Coronary artery (tissue), 2 donors: Measurements from ENCODE around the gene PLCH2.

Experiments used
- DNase-seq: peaks from one replicate; pipeline ENCODE4 v3.0.0-alpha.2; 2017; ENCODE audit warnings: low spot score
- H3K27ac ChIP-seq, 2 donors: fragments of 200-600 bp; sonication (generic); one replicate each; pipeline ENCODE4 v1.5.1; 2016 to 2019
- H3K4me3 ChIP-seq: fragments of 200-600 bp; sonication (generic); 2 replicates; pipeline ENCODE4 v1.5.1; 2016; ENCODE audit warnings: mild to moderate bottlenecking, moderate library complexity
- TF ChIP-seq, protein P1 (sequence below): fragments of 200-600 bp; sonication (generic); IDR thresholded peaks from one replicate; pipeline ENCODE4 v1.5.1; 2019; ENCODE audit warnings: antibody characterized with exemption

PLCH2 gene

DNA sequence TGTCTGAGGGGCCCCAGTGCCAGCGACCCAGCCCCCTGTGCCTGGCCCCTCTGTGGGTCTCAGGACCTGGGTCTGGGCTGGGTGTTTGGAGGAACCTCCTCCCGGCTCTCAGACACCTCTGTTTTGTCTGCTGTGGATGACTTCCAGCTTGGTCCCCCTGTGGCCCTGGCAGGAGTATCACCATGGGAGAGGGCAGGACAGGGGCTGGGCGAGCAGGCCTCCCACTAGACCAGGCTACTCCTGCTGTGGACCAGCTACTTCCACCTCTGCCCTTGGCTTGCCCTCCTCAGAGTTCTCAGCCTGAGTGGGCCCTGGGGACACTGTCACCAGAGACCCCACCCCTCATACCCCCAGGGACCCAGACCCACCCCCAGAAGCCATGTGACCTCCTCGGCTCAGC lies 21.8 kb downstream of the PLCH2 start:
- Histone ChIP-seq H3K27ac (no peak overlapping the region), H3K4me3 (no peak overlapping the region)
- DNase-seq, result no peak
- TF ChIP-seq, protein P1, sequence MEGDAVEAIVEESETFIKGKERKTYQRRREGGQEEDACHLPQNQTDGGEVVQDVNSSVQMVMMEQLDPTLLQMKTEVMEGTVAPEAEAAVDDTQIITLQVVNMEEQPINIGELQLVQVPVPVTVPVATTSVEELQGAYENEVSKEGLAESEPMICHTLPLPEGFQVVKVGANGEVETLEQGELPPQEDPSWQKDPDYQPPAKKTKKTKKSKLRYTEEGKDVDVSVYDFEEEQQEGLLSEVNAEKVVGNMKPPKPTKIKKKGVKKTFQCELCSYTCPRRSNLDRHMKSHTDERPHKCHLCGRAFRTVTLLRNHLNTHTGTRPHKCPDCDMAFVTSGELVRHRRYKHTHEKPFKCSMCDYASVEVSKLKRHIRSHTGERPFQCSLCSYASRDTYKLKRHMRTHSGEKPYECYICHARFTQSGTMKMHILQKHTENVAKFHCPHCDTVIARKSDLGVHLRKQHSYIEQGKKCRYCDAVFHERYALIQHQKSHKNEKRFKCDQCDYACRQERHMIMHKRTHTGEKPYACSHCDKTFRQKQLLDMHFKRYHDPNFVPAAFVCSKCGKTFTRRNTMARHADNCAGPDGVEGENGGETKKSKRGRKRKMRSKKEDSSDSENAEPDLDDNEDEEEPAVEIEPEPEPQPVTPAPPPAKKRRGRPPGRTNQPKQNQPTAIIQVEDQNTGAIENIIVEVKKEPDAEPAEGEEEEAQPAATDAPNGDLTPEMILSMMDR, result no peak

DNA sequence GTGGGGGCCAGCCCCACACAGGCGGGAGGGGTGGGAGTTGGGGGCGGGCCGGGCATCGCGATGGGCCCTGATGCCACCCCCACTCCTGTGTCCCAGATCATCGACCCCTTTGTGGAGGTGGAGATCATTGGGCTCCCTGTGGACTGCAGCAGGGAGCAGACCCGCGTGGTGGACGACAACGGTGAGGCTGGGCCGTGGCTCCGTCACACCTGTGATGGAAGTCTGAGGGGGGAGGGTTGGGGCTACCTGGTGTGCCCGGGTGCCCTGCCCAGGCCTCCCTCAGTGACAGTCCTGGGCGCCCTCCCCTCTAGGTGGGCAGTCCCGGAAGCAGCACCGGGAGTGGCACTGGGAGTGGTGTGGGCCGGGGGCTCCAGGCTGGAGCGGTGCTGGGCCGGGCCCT lies 22.6 kb downstream of the PLCH2 start:
- Histone ChIP-seq H3K4me3 (no peak overlapping the region), H3K27ac (no peak overlapping the region)
- TF ChIP-seq, protein P1, result no peak
- DNase-seq, result no peak

DNA sequence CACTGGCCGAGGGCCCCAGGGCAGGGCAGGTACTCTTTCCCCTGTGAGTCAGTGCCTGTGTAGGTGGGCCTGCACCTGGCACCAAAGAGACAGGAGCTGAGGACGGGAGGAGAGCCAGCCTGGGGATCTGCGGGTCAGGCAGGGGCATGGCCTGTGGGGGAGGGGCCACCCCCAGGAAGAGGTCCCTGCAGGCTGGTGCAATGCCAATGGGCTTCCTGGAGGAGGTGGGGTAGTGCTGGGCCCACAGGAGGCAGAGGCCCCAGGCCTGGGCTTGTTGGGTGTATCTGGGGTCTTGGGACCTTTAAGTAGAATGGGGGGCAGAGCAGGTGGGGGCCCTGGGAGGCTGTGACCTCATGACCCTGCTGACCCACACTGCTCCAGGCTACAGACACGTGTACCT lies 23.2 kb downstream of the PLCH2 start:
- TF ChIP-seq, protein P1, result no peak
- no peak for DNase-seq
- Histone ChIP-seq H3K27ac (no peak overlapping the region), H3K4me3 (no peak overlapping the region)

DNA sequence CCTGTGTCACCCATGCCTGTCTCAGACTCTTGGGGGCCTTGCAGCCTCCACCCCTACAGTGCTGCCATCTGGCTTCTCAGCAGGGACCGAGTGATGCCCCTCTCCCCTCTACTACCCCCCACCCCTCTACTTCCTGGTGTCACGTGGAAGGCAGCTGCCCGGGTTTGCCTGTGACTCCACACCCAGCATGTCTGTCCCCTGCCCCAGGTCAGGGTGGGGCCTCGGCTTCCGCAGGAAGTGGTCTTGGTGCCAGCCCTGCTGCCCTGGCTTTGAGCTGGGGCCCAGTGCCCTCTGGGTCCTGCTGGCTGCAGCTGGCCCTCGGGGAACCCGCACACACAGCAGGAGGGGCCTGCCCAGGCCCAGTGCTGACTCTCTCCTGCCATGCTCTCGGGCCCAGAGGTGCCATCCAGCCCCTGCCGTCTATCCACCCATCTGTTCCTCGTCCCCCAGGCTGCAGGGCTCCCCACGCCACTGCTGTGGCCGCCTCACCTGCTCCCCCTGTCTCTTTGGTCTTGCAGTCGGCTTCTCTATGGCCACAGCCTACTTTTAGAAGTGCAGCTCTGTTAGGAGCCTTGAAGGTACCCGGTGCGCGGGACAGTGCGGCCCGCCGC lies 24.0 kb downstream of the PLCH2 start:
- H3K4me3 ChIP-seq, result no peak overlapping the region
- H3K27ac ChIP-seq, result no peak overlapping the region
- no peak for DNase-seq

DNA sequence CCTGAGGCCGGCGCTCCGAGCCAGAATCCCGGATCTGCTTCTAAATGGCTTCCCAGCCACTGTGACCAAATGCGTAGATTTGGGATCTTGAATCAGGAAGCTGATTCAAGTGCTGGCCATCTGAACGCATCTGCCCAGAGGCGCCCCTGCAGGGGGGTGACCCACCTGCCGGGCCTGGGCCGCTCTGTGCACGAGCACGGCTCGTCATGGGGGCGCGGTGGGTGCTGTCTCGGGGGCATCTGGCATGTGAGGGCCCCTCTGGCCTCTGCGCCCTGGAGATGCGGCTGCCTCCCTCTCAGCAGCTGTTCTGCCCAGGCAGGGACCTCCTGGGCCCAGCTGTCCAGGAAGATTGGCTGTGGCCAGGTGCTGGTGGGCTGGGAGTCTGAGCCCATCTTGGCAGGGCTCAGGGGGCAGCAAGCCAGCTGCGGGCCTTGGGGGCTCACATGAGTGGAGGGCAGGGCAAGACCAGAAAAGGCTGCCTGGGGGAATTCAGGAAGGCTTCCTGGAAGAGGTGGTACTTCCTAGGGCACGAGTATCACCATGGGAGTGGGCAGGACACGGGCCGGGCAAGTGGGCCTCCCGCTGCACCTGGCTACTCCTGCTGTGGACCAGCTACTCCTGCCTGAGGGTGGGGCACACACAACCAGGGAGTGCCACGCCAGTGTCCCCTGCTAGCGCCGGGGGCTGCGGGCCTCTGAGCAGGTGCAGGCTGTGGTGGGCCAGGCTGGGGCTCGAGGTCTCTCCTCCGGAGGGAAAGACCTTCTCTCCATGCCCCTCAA lies 25.1 kb downstream of the PLCH2 start:
- Histone ChIP-seq H3K27ac (no peak overlapping the region), H3K4me3 (no peak overlapping the region)
- TF ChIP-seq, protein P1, result no peak
- DNase-seq, result no peak

More for the DNA sequence above, 24.0 kb downstream of the PLCH2 start:
- TF ChIP-seq, protein P1, result no peak

DNA sequence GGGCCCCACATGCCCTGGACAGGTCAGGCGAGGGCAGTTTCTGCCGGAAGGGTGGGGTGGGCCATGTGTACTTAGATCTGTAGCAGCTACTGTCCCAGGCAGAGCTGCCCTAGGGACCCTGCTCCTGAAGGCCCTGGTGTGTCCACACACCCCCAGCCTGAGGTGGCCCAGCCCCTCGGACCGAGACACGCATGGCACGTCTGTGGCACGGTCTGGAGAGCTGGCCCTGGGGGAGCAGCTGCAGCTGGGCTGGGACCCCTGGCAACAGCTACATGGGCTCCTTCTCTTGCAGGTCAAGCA lies 25.7 kb downstream of the PLCH2 start:
- DNase-seq, result no peak
- Histone ChIP-seq H3K27ac (no peak overlapping the region), H3K4me3 (no peak overlapping the region)
- TF ChIP-seq, protein P1, result no peak

DNA sequence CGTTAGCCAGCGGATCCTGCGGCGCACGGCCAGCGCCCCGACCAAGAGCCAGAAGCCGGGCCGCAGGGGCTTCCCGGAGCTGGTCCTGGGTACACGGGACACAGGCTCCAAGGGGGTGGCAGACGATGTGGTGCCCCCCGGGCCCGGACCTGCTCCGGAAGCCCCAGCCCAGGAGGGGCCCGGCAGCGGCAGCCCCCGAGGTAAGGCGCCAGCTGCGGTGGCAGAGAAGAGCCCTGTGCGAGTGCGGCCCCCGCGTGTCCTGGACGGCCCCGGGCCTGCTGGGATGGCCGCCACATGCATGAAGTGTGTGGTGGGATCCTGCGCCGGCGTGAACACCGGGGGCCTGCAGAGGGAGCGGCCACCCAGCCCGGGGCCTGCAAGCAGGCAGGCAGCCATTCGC lies 26.1 kb downstream of the PLCH2 start:
- no peak for DNase-seq
- no peak overlapping the region for H3K27ac ChIP-seq
- H3K4me3 ChIP-seq, result no peak overlapping the region
- TF ChIP-seq, protein P1, result no peak
